HS-27A (cell line): Measurements from ENCODE around the gene WBP11.
"Not testable (repeated sequence)": the region's sequence is repeated elsewhere in the genome, so short reads cannot be mapped to it uniquely, and the experiment has no call there.

Experiments
- DNase-seq: peaks from one replicate; pipeline ENCODE4 v3.0.0-alpha.2; 2012; ENCODE audit warnings: low read depth, missing footprints

The WBP11 gene

GRCh38 chr12:14771651-14772137 is 31.6 kb downstream of the WBP11 start:
- no peak for DNase-seq

GRCh38 chr12:14770496-14771461 is 32.5 kb downstream of the WBP11 start:
- DNase-seq = peak; percentile 98

GRCh38 chr12:14769969-14770495 is 33.2 kb downstream of the WBP11 start:
- DNase-seq = peak; percentile 81

GRCh38 chr12:14769466-14769968 is 33.8 kb downstream of the WBP11 start:
- no peak for DNase-seq

- DNase-seq = no peak
Measured at GRCh38 chr12:14768823-14769405, 34.4 kb downstream of the WBP11 start.

GRCh38 chr12:14767617-14768016 is 35.7 kb downstream of the WBP11 start:
- no peak for DNase-seq

GRCh38 chr12:14766649-14767215 is 36.5 kb downstream of the WBP11 start:
- no peak for DNase-seq

GRCh38 chr12:14766020-14766419 is 37.3 kb downstream of the WBP11 start:
- not testable (repeated sequence) for DNase-seq

GRCh38 chr12:14765398-14765797 is 37.9 kb downstream of the WBP11 start:
- DNase-seq = no peak

GRCh38 chr12:14759711-14760280 is 43.5 kb downstream of the WBP11 start:
- DNase-seq = not testable (repeated sequence)

GRCh38 chr12:14756334-14757143 is 46.7 kb downstream of the WBP11 start:
- no peak for DNase-seq

- DNase-seq = no peak
Measured at GRCh38 chr12:14751986-14752385, 51.3 kb downstream of the WBP11 start.

- no peak for DNase-seq
Measured at GRCh38 chr12:14743061-14743460, 60.2 kb downstream of the WBP11 start.

GRCh38 chr12:14741942-14742341 is 61.3 kb downstream of the WBP11 start:
- DNase-seq = no peak

GRCh38 chr12:14741153-14741552 is 62.1 kb downstream of the WBP11 start:
- no peak for DNase-seq

GRCh38 chr12:14736441-14736840 is 66.8 kb downstream of the WBP11 start:
- DNase-seq = not testable (repeated sequence)
